ENCODE results near the gene MAP1LC3B.
A peak's percentile ranks its signal among the peaks of the same experiment; 100 is the strongest.
"Not testable (repeated sequence)": the region's sequence is repeated elsewhere in the genome, so short reads cannot be mapped to it uniquely, and the experiment has no call there.

The MAP1LC3B gene

DNA sequence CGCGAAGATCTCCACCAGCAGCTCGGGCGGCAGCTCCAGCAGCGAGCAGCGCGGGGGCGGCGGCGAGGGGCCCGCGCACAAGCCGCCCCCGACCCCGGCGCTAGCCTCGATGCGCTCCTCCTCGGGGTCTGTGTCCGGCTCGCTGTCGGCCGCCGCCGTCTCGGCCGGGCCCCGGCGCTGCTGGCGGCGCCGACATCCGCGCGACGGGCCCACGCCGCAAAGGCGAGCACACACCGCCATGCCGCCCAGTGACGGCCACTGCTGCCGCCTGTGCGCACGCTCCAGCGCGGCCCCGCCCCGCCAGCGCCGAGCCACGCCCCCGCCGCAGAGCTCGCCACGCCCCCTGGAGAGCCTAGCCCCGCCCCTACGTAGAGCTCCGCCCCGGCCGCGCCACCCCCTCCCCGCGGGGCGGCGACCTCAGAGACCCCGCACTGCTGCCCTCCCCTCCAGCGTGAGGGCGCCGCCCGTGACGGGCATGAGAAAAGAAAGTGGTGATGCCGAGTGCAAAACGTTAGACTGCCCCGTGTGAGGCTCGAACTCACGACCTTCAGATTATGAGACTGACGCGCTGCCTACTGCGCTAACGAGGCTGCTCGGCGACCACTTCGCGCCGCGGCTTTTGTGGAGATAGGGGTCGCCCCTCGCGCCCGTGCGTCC lies 8.5 kb upstream of the MAP1LC3B start, which contains the start of gene FBXO31:
Gene FBXO31 (minus strand): TSS at position 272 of the 657 bp plus-strand sequence. CDS start 32 bp downstream, at position 240.
- peak; percentile 93 for DNase-seq

- DNase-seq, result peak; percentile 66
Observed at GRCh38 chr16:87384162-87384874, 7.8 kb upstream of the MAP1LC3B start.

DNA sequence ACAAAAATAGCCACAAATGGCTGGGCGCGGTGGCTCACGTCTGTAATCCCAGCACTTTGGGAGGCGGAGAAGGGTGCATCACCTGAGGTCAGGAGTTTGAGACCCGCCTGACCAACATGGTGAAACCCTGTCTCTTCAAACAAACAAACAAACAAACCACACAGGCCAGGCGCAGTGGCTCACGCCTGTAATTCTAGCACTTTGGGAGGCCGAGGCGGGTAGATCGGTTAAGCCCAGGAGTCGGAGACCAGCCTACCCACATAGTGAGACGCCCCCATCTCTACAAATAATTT lies 7.3 kb upstream of the MAP1LC3B start:
- DNase-seq, result not testable (repeated sequence)

DNA sequence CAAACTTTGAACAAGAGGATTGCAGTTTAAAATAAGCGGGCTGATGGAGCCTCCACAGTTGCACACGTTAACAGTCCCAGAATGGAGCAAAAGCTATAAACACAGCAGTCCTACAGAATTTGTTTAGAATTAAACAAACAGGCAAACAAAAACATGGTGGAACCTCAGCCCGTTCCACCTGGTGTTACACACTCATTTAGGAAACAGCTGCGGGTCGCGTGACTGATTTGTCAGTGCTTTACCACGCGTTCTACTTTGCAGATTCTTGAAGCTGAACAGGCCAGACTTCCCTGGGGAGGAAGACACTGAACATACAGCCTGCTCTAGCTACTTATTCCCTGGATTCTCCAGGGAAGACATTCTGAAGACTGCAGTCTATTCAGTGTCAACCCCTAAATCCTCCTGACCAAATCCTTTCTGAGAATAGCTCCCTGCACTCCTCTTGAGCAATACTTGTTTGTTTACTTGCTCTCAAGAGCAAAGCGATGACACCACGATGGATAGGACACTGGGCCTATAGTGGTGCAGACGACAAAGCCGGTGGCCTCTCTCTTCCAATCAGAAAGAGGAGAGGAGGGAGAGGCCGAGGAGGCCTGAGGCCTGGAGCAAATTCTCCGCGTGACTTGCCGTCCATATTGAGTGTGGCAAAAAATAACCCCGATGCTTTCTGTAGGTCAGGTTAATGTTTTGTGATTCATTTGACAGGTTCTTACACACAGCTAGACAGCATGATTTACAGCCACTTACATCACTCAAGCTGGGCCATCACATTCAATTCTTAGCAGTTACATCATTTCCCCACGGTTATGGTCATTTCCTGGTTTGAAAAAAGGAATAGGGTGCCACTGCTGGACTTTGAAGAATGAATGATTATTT lies 4.0 kb upstream of the MAP1LC3B start:
- peak; percentile 87 for DNase-seq

- DNase-seq, result no peak
Observed at GRCh38 chr16:87388818-87389134, 3.4 kb upstream of the MAP1LC3B start.

- DNase-seq, result no peak
Observed at GRCh38 chr16:87389245-87389644, 2.9 kb upstream of the MAP1LC3B start.

GRCh38 chr16:87389914-87390313 lies 2.2 kb upstream of the MAP1LC3B start:
- not testable (repeated sequence) for DNase-seq

GRCh38 chr16:87390641-87391323 lies 1.4 kb upstream of the MAP1LC3B start:
- no peak for DNase-seq

- DNase-seq, result no peak
Observed at GRCh38 chr16:87391324-87391949, 699 bp upstream of the MAP1LC3B start.

DNA sequence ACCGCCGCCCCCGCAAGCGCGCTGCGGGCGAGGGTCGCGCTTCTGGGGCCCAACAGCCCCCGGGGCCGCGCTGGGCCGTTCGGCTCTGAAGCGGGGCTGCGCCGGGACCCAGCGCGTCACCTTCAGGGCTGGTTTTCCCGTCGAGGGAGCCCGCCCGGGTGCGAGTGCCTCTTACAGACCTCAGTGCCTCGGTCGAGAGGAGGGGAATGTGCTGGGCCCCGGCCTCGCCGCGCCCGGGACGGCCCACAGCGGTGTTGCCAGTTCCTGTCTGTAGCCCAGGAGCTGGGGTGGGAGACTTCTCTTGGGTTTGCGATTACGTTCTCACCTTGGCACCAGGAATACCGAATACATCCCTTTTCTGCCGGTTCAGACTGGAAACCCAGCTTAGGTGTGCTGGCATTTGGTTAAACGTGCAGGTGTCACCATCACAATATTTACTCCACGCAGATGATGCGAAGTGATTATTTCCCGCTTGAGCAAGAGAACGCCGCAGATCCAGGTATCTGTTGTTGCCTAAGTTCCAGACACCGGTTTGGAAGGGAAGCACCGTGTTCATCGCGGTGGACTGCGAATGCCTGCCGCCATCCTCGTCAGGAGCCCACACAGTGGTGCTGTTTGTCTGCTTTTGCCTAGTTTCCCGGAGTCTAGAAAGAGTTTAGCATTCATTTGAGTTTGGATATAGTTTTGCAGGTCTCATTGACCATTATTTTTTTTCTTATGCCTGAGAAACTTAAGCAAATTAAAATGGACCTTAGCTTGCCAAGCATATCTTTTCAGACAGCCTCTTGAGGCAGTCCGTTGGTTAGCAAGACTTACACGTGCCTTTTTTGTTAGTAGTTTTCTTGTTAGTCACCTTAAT lies 914 bp downstream of the MAP1LC3B start:
- DNase-seq, result peak; percentile 63

DNA sequence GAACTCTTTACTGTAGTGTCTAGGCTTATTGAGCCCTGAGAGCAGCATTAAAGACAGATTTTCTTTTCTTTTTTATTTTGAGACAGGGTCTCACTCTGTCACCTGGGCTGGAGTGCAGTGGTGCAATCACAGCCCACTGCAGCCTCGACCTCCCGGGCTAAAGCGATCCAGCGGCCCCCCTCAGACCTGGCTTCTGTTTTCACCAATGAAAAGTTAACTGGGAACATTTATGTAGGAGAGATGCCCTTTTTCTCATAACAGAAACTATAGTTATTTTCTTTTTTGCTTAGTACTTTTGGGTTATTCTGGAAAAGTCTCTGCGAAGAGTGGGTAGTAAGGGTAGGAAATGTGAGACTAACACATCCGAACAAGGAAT lies 1.5 kb downstream of the MAP1LC3B start:
- DNase-seq, result no peak

DNA sequence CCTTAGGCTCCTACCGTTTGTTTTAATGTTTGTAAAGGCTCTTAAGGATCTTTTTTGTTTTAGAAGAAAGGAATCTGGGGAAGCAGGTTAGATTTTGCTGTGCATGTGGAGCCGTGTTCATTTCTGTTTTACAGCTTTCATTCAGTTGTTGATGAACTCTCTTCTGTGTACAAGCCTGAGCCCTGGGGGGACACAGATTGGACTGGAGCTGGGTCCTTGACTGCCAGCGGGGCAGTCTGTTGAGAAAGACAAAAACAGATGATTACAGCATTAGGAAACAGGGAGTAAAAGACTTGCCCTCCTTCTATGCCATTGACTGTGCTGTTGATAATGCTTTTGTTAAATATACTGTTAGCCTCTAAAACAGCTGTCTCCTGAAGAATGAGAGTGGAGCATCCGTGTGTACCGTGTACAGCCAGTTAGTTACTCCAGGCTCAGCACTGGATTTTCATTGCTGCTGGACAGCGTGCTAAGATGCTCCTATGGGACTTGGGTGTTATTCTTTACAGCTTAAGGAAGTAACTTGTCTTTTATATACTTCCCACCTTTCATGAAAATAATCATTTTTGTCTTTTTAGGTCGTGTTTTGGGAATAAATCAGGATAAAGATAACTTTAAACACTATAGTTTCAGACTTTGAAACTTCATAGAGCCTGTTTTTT lies 3.2 kb downstream of the MAP1LC3B start:
- DNase-seq, result no peak

- DNase-seq, result no peak
Observed at GRCh38 chr16:87404764-87405625, 12.9 kb downstream of the MAP1LC3B start.

- DNase-seq, result no peak
Observed at GRCh38 chr16:87406495-87407088, 14.5 kb downstream of the MAP1LC3B start.

DNA sequence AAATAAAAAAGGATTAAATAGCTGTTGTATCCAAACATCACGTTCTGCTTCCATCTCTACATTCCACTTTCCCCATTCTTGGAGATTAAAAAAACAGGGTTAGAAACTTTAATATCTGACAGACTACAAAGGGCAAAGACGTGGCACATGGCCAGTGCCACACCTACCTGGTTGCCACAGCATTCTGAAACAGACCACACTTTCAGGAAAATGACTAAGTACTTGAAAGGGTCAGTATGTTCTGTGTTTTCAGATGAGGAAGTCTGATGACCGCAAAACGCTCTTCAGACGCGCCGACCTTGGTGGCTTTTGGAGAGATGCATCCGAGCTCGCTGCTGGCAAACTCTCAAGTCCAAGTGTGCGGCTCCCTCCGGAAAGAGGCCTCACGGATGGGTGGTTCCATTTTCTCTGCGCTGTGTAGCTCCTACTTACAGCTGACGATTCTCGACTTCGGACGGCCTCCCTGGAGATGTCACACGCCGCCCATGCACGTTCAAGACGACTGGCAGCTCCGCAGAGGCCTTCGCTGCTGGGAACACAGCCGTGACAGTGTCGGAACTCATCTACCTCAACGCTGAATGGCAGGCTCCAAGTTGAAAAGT lies 15.5 kb downstream of the MAP1LC3B start:
- DNase-seq, result no peak

- no peak for DNase-seq
Observed at GRCh38 chr16:87409153-87409552, 17.0 kb downstream of the MAP1LC3B start.

DNA sequence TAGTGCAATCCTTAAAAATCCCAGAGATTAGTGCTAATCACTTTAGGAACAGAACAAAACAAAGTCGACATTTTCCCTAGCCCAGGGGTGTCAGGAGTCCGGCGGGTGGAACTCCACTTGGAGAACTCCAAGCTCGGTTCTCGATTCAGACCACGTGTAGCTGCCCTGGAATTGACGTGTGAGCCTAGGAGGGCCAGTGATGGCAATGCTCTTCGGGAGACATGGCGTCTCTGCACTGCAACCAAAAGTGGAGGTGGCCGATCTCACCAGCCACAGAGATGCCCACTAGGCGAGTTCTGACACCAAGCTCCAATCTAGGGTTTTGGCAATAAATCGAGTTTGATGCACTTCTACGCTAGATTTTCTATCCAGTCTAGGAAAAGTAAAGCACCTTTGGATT lies 17.6 kb downstream of the MAP1LC3B start:
- no peak for DNase-seq

GRCh38 chr16:87410530-87410929 lies 18.4 kb downstream of the MAP1LC3B start:
- DNase-seq, result no peak

- no peak for DNase-seq
Observed at GRCh38 chr16:87410968-87411367, 18.8 kb downstream of the MAP1LC3B start.
